Anterior cingulate cortex (tissue), 58 donors: ENCODE results near the gene CCDC33.

Experiments used
- DNase-seq, 58 donors: peaks; one replicate each; lab custom pipeline; 2025; lab: John Stamatoyannopoulos, UW

The CCDC33 gene

DNA sequence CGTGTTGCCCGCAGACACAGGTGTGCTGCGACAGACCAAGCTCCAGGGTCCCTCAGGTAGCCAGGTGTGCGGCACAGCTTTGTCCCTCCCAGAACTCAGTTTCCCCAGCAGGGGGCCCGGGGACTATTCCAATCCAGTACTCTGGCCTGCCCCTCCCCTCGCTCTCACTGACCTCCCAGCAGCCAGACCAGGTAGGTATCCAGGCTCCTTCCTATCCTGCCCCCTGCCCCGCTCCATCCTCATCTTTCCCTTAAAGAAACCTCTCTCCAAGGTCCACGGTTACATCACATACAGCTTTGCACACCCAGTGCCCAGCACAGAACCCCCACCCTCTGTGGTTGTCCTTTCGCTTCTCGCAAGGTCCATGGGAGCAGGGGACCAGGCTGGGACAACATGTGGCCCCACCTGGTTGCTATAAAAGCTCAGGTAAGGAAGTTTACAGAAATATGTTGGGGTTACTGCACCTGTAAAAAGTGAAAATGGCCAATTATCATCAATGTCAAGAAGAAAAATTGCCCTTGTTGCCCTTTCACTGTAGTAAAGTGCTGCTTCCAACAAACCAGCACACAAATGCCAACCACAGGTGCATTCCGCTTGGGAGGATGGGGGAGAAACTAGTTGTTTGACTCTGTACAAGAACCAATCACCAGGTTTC lies 138.6 kb downstream of the CCDC33 start:
- DNase-seq, result no peak

DNA sequence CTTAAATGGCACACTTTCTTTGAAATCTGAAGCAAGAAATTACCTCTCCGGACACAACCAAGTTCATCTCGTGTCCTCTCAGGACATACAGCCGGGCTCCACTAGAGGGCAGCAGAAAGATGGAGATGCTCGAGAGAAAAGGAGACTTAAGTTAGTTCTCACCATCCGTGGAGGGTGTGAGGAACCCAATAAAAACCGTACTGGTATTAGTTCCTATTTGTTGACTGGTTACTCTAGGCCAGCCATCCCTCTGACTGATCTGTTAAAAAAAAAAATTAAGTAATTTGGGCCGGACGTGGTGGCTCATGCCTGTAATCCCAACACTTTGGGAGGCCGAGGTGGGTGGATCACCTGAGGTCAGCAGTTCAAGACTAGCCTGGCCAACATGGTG lies 139.2 kb downstream of the CCDC33 start:
- DNase-seq, result peak in 49 of 58 donors; percentile 16 to 87 (median 49)

DNA sequence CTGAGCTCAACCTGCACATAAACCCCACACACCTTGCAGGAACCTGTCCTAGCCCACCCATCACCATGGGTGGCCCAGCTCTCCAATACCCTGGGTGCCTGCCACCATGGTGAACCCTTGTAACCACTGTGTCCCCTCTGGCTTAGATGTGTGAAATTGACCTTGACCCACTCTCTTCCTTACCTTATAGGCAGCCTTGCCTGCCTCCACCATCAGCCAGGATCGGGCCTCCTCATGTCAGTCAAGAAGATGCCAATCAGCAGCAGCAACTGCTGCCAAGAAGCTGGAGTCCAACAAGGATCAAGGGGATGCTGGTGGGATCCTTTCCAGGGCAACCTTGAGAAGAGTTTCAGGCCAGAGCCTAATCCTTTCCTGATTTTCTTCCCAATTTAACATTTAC lies 140.1 kb downstream of the CCDC33 start:
- DNase-seq, result no peak

DNA sequence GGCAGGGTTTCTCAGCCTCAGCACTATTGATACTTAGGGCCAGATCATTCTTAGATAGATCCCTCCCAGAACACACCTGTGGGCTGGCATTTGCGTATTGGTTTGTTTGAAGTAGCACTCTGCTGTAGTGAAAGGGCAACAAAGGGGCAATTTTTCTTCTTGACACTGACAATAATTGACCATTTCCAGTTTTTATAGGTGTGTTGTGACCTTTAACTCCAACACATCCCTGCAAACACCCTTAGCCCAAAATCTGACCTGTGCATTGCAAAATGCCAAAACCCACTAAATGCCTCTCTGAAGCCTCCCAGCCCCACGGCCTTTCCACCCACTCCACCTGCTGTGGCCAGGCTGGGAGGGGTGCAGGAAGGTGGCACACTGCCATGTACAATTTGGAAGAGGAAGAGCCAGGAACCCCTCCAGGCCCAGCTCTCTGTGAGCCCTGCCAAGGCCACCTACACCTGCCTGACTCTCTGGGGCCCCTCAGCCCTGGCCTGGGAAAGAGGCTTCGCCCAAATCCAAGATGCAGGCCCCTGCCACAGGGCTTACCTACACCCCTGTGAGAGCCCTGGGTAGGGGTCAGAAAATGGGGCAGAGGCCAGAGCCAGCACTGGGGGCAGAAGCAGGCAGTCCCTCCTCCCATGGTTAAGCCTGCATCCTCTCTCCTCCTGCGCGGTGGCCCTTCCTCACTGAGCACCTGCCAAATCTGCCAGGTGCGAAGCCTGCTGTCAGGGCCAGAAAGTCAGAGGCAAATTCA lies 140.9 kb downstream of the CCDC33 start:
- DNase-seq, result no peak

DNA sequence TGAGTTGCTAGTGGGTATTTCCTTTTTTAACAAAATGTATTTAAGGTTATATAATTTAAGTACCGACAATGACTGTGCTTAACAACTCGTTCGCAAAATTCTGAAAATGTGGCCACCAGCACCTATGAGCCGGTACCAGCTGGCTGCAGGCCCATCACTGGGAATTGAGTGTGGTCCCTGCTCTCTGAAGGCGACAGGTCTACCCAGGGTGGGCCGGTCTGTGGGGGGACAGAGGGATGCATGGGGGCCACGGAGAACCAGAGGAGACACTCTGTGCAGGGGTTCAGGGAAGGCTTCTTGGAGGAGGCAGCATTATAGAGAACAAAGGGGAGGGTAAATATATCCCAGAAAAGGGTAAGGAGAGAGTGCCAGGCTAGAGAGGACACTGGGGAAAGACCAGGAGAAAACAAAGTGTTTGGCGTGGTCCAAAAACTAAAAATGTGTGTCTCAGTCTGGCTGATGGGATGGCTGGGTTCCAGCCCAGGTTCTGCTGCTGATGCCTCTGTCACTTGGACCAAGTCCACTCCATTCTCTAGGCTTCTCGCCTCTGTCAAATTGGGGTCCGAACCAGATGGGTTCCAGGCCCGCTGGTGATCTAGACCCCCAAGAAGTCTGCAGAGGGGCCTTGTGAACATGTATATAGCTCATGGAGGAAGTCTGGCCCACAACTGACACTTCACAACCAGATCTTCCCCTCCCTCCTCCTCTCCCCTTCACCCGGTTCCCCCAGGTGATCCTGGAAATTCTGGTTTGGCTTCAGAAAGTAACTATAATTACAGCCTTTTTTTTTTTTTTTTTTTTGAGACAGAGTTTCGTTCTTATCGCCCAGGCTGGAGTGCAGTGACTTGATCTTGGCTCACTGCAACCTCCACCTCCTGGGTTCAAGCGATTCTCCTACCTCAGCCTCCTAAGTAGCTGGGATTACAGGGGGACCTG lies 142.0 kb downstream of the CCDC33 start:
- DNase-seq, result no peak

DNA sequence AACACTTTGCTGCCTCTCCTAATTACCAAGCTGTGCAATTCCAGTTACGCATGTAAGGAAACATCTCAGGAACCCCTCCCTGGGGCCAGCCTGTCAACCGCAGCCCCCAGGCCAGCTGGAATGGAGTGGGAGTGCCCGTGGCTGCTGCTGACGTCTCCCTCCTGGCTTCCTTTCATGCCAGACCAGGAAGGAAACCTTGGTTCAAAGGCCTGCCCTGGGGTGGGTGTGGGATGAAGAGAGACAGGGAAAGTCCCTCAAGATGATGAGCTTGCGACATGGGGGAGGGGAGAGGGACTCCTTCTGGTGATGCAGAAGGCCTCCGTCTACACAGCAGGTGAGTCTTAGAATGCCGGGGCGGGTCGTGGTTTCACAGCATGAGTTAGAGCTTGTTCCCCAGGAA lies 142.7 kb downstream of the CCDC33 start:
- DNase-seq, result no peak

DNA sequence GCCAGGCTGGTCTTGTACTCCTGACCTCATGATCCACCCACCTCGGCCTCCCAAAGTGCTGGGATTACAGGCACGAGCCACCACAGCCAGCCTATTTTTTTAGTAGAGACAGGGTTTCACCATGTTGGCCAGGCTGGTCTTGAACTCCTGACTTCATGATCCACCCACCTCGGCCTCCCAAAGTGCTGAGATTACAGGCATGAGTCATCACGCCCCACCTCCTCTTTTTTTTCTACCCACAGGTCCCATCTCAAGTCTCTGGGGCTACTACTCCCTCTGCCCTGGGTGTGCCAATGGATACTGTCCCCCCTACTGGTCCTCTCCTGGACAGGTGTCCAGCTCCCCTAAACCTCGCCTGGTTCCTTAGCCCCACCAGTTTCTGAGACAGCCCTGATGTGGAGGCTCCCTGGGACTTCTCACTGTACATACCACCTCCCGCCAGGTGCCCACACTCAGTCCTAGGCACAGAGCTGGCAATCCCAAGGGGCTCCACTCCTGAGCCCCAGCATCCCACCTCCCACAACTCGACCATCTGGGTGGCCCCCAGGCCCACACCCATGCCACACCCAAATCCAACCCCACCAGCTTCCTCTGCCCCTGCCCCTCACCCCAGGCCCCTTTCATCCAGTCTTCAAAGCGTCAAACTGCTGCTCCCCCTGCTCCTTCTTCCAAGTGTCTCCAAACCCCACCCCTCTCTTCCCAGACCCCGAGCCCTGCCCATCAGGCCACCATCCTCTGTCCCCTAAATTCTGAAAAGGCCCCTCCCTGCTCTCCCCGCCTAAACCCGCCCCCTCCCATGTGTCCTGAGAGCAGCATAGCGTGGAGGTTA lies 144.4 kb downstream of the CCDC33 start:
- DNase-seq, result no peak

DNA sequence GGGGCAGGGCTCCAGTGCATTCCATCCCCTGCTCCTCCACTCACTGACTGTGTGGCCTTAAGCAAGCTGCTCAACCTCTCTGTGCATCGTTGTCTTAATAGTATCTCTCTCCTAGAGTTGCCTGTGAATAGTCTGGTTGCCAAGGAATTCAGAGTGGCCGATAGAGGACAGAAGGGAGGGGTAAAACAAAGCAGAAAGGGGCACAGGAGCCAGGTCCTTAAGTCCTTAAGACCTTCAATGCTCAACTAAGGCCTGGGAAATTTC lies 145.0 kb downstream of the CCDC33 start:
- DNase-seq, result no peak

DNA sequence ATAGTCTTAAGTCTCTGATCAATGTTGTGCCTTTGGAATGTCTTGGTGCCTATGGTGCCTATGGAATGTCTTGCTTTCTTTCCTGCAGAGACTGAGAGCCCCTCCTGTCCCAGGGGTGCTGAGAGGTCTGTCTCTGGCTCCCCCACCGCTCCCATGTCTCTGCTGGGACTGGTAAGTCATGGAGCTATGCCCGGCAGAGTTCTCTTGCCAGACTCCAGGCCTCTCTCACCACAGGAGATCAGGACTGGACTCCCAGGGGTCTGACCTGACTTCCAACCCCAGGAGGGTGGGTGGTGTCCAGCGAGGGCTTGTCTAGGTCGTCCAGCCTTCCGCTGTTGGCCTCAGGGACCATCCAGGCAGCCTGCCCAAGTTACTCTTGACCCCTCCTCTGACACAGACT lies 145.4 kb downstream of the CCDC33 start:
- DNase-seq, result no peak

DNA sequence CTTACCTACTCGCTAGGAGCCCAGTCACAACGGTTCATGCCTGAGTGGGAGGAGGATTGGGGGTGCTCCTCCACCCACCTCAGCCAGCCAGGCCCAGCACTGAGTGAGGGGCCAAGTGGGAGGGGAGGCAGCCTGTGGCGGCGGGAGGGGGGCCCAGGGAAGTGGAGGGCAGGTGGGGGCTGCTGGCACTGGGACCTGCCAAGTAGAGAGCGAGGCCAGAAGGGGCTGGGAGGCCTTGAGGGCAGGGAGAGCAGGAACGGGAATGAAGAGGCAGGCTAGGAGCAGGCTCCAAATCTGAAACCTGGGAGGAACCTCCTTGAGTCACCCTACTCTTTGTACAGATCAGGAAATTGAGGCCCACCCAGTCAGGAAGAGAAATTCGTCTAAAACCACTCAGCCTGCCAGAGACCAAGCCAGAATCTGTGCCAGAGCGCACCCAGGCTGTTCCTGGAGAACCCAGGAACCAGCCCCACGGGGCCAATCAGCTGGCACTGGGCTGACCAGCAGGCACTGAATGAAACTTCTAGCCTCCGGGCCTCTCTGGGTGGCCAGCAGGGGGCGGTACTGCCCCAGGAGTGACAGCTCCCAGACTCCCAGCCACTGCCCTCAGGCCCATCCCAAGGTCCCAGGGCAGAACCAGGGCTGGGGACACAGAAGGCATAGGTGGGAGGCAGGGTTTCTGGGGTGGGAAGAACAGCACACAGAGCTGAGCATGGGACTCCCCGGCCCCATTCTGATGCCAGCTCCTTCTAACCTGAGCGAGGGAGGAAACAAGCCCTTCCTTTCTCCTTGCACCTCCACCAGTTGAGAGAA lies 146.1 kb downstream of the CCDC33 start:
- DNase-seq, result peak in 57 of 58 donors; percentile 18 to 95 (median 79)

DNA sequence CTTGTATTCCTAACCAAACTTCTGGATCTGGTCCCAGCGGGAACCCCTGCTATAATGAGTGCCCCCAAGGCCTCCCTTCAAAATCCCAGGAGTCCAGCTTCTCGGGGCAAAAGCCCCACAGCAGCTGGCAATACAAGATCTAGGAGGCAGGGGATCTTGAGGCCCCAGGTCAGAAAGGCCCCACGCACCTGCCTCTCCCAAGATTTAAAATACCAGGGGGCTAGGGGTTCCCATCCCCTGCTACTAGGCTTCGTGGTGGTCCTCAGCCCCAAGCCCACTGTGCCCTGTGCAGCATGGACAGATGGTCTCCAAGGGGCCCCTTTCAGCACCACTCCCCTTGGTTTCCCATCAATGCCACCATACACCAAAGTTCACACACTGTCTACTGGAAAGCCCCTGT lies 147.2 kb downstream of the CCDC33 start:
- DNase-seq, result no peak

DNA sequence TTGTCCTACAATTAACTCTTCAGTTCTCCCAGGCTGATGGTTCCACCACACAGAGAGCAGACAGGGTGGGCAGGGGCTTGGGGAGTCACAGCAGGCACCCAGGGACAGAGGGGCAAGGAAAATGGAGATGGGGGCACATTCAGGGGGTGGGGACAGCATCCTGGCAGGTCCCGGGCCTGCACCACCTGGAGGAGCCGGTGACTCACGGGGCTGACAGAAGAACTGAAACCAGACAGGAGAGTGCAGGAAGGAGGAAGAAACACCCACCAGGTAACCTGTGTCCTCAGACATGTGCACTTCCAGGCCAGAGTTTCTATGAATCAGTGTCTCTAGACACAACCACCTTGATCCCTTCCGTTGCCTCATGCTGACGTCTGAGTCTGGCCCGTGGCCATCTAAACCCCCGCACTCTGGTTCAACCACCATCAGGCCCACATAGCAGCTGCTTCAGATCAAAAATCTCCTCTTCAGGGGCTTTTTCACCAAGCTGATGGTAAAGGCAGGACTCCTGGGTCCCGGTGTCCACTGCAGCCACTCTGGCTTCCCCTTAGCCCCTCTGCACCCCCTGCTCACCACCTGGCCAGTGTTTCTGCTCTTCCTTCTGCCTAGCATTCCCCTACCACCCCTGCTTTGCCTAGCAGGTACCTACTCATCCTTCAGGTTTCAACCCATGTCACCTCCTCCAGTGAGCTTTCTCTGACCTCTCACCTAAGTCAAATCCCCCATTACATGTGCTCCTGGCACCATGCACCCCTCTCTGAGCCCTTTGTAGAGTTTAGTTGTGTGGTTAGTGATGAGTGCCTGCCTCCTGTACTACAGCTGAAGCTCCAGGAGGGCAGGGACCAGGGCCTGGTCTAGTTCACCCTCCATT lies 147.8 kb downstream of the CCDC33 start:
- peak in 11 of 58 donors; percentile 10 to 49 (median 24) for DNase-seq

DNA sequence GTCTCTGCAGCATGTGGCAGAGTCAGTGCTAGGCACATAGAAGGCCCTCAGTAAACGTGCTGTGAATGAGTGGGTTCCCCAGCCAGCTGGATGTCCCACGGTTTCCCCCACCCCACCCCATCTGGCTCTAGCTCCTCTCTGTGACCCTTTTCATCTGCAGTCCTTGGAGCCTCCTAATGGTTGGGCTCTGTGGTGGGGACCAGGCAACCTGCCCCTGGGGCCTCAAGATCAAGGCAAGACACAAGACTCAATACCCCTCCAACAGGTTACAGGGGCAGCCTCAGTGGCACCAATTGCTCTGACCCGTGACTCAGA lies 148.4 kb downstream of the CCDC33 start:
- DNase-seq, result no peak

DNA sequence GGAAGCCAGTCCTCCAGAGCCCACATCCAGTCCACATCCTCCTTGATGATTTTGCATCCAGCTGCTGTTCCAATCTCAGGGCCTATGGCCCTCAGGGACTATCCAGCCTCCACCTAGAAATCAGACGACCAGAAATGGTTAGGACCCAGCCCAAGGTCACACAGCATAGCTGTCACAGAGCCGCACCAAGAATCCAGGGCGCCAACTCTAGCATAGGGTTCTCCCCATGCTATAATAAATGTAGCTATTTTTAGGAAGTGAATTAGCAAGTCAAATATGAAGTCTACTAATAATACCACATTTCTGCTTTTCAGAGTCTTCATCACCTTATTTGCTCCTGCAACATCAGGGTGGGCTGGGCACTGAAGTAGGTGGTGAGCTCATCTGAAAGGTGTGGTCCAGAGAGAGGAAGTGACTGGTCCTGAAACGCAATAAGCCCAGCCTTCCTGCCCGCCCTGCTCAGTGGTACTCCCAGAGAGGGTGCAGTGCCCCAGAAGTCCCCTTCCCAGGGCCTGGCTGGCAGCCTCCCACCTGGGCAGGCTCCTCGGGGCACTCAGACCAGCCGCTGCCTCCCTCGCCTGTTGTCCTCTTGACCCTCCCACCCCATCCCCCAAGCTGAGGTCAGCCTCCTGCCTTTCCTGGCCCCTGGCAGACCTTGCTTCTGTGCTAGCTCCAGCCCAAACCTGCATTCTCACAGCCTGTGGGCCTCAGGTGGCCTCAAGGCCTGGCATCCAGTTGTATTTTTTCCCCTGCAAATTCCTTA lies 148.9 kb downstream of the CCDC33 start:
- DNase-seq, result no peak

DNA sequence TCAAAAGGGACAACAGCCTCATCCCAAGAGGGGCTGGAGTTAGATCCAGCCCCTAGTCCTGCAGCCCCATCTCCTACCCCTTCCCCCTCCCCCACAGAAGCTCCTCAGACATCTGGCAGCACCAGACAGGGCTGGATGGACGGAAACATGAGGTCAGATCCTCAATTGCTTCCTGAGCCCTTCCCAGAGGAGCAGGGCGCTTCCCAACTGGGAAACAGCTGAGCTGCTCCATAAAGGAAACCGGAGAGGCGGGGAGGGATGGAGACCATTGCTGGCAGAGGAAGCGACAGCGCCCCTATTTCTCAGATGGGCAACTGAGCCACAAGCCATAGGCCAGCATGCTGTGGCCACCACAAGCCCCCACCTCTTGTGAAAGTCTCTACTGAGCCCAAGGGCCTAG lies 149.6 kb downstream of the CCDC33 start:
- no peak for DNase-seq
